IMR-90 (cell line): ENCODE results near the gene NAA15. TPM values are rescaled to one million over a fixed set of nuclear protein-coding genes. Genes with fewer than 3 reads are reported as not detected.

Experiments used
- ATAC-seq: fragments of 200-7000 bp; cut with Tn5 transposase; 2 replicates; pipeline ENCODE4 v1.9.1; 2020; ENCODE audit warnings: low read depth, mild to moderate bottlenecking, moderate library complexity
- BruUV-seq: library from RNA; stranded (reverse); fragments of 400-500 nt; replicated peaks from 2 replicates; lab custom pipeline; 2021; lab: Mats Ljungman, UMichigan
- CTCF ChIA-PET: fragments of 300-600 bp; formaldehyde crosslinking; extraction: SDS; loops from one replicate; lab custom pipeline; 2021; ENCODE audit warnings: antibody characterized with exemption; lab: Yijun Ruan, JAX
- POLR2A ChIA-PET: fragments of 300-600 bp; sonication (Branson Sonifier 250); formaldehyde crosslinking; loops from one replicate; lab custom pipeline; 2022; ENCODE audit warnings: antibody characterized with exemption; ENCODE audit not compliant: unreplicated experiment; lab: Charles Lee
- DNase-seq: peaks from one replicate; pipeline ENCODE4 v3.0.0; 2013
- H2AFZ ChIP-seq: replicated peaks from 2 replicates; pipeline ENCODE3; 2013; ENCODE audit warnings: low read length, mild to moderate bottlenecking; ENCODE audit not compliant: poor library complexity
- H2AK5ac ChIP-seq: 2 replicates; pipeline ENCODE4 v1.6.1; 2013; ENCODE audit warnings: low read depth, low read length, inconsistent platforms
- H2AK9ac ChIP-seq: replicated peaks from 2 replicates; pipeline ENCODE3; 2013; ENCODE audit warnings: mild to moderate bottlenecking, low read depth, low read length, moderate library complexity; ENCODE audit not compliant: poor library complexity
- H2BK120ac ChIP-seq: 2 replicates; pipeline ENCODE4 v1.6.1; 2013; ENCODE audit warnings: low read depth, low read length, inconsistent platforms
- H2BK15ac ChIP-seq: 3 replicates; pipeline ENCODE4 v1.6.1; 2013; ENCODE audit warnings: low read depth, low read length, inconsistent platforms
- H2BK20ac ChIP-seq: 2 replicates; pipeline ENCODE4 v1.6.1; 2013; ENCODE audit warnings: low read depth, mild to moderate bottlenecking, inconsistent platforms, low read length, moderate library complexity
- H2BK5ac ChIP-seq: 2 replicates; pipeline ENCODE4 v1.6.1; 2013; ENCODE audit warnings: mild to moderate bottlenecking, low read depth, low read length, inconsistent platforms; ENCODE audit not compliant: poor library complexity, severe bottlenecking
- H3K14ac ChIP-seq: replicated peaks from 2 replicates; pipeline ENCODE4 v1.6.1; 2013; ENCODE audit warnings: low read depth, low read length, inconsistent platforms
- H3K18ac ChIP-seq: 2 replicates; pipeline ENCODE4 v1.6.1; 2013; ENCODE audit warnings: low read depth, low read length, control low read depth
- H3K23ac ChIP-seq: 2 replicates; pipeline ENCODE4 v1.6.1; 2013; ENCODE audit warnings: low read depth, low read length, inconsistent platforms
- H3K27ac ChIP-seq: 2 replicates; pipeline ENCODE4 v1.5.1; 2013; ENCODE audit warnings: mild to moderate bottlenecking, control low read depth, low read length; ENCODE audit not compliant: insufficient read depth
- H3K27me3 ChIP-seq: 2 replicates; pipeline ENCODE4 v1.6.1; 2013; ENCODE audit warnings: low read length; ENCODE audit not compliant: control insufficient read depth, insufficient read depth
- H3K36me3 ChIP-seq: 2 replicates; pipeline ENCODE4 v1.6.1; 2013; ENCODE audit warnings: low read length, mixed read lengths; ENCODE audit not compliant: control insufficient read depth, insufficient read depth
- H3K4ac ChIP-seq: 2 replicates; pipeline ENCODE4 v1.6.1; 2013; ENCODE audit warnings: low read depth, low read length, inconsistent platforms
- H3K4me1 ChIP-seq: 2 replicates; pipeline ENCODE4 v1.6.1; 2013; ENCODE audit warnings: low read length, mixed read lengths; ENCODE audit not compliant: control insufficient read depth, insufficient read depth
- H3K4me2 ChIP-seq: 2 replicates; pipeline ENCODE4 v1.6.1; 2013; ENCODE audit warnings: low read depth, mild to moderate bottlenecking, control low read depth, low read length, moderate library complexity
- H3K4me3 ChIP-seq: 2 replicates; pipeline ENCODE4 v1.5.1; 2013; ENCODE audit warnings: low read depth, mild to moderate bottlenecking, control low read depth, low read length, moderate library complexity; ENCODE audit not compliant: insufficient read depth
- H3K56ac ChIP-seq: 2 replicates; pipeline ENCODE4 v1.6.1; 2013; ENCODE audit warnings: low read length, inconsistent platforms; ENCODE audit not compliant: insufficient read depth; ENCODE audit errors: extremely low read depth
- H3K79me1 ChIP-seq, 2 experiments: 2 replicates each; pipeline ENCODE4 v1.6.1; 2013; ENCODE audit warnings: low read length in 2 of 2, inconsistent platforms in 1 of 2, low read depth in 1 of 2
- H3K9ac ChIP-seq: 2 replicates; pipeline ENCODE4 v1.6.1; 2013; ENCODE audit warnings: low read depth, low read length, control low read depth
- H3K9me1 ChIP-seq: 2 replicates; pipeline ENCODE4 v1.6.1; 2013; ENCODE audit warnings: low read length, inconsistent platforms; ENCODE audit not compliant: insufficient read depth
- H3K9me3 ChIP-seq: 2 replicates; pipeline ENCODE4 v1.6.1; 2013; ENCODE audit warnings: low read length; ENCODE audit not compliant: control insufficient read depth, insufficient read depth
- H4K20me1 ChIP-seq: 2 replicates; pipeline ENCODE4 v1.6.1; 2013; ENCODE audit warnings: low read length, inconsistent platforms; ENCODE audit not compliant: insufficient read depth
- H4K5ac ChIP-seq: 2 replicates; pipeline ENCODE4 v1.6.1; 2013; ENCODE audit warnings: mild to moderate bottlenecking, low read depth, low read length, control low read depth
- H4K8ac ChIP-seq, 2 experiments: 2 replicates each; pipeline ENCODE4 v1.6.1; 2013; ENCODE audit warnings: low read depth in 2 of 2, low read length in 2 of 2, control low read depth in 1 of 2, inconsistent platforms in 1 of 2
- H4K91ac ChIP-seq: 2 replicates; pipeline ENCODE4 v1.6.1; 2013; ENCODE audit warnings: low read depth, low read length, inconsistent platforms; ENCODE audit not compliant: insufficient read depth
- CEBPB ChIP-seq: IDR thresholded peaks from 2 replicates; pipeline ENCODE4 v1.6.1; 2012; ENCODE audit warnings: low read depth, low read length, improper control_type of control experiment
- FOS ChIP-seq: fragments of 150-350 bp; IDR thresholded peaks from 2 replicates; pipeline ENCODE4 v1.6.1; 2016; ENCODE audit warnings: low read depth, low read length
- MAFK ChIP-seq: IDR thresholded peaks from 2 replicates; pipeline ENCODE4 v1.6.1; 2012; ENCODE audit warnings: low read depth, low read length, improper control_type of control experiment
- MAZ ChIP-seq: IDR thresholded peaks from 2 replicates; pipeline ENCODE4 v1.6.1; 2012; ENCODE audit warnings: low read depth, mild to moderate bottlenecking, low read length, improper control_type of control experiment, moderate library complexity, borderline replicate concordance
- MXI1 ChIP-seq: IDR thresholded peaks from 2 replicates; pipeline ENCODE4 v1.6.1; 2012; ENCODE audit warnings: low read depth, mild to moderate bottlenecking, low read length, moderate library complexity, borderline replicate concordance
- NFE2L2 ChIP-seq: fragments of 150-350 bp; IDR thresholded peaks from 2 replicates; pipeline ENCODE4 v1.6.1; 2016; ENCODE audit warnings: low read depth, mild to moderate bottlenecking, low read length
- RAD21 ChIP-seq: IDR thresholded peaks from 2 replicates; pipeline ENCODE4 v1.6.1; 2012; ENCODE audit warnings: low read length, improper control_type of control experiment
- RCOR1 ChIP-seq: IDR thresholded peaks from 2 replicates; pipeline ENCODE4 v1.6.1; 2012; ENCODE audit warnings: mild to moderate bottlenecking, low read length, improper control_type of control experiment; ENCODE audit not compliant: insufficient replicate concordance
- RFX5 ChIP-seq: IDR thresholded peaks from 2 replicates; pipeline ENCODE4 v1.8.0; 2012; ENCODE audit warnings: low read depth, mild to moderate bottlenecking, low read length, moderate library complexity
- SMC3 ChIP-seq: fragments of 150-350 bp; IDR thresholded peaks from 2 replicates; pipeline ENCODE4 v1.6.1; 2016; ENCODE audit warnings: low read depth, mild to moderate bottlenecking, antibody characterized with exemption, low read length, moderate library complexity
- WGBS, 2 experiments: methylation state at CpG; one replicate each; pipeline versions ENCODE4 v1.1.5 to v1.1.7; 2013; ENCODE audit warnings: missing lambda C conversion rate in 2 of 2; ENCODE audit not compliant: insufficient read length in 1 of 2; ENCODE audit errors: extremely low coverage in 2 of 2; 5-methylcytosine and 5-hydroxymethylcytosine counted together
- dilution Hi-C: fragments of 300-500 bp; cut with HindIII; formaldehyde crosslinking; loops from one replicate; pipeline ENCODE4 v1.14.3; 2018; ENCODE audit warnings: low sequenced_read_pairs; ENCODE audit not compliant: unreplicated experiment
- in situ Hi-C: fragments of 300-500 bp; cut with MboI; formaldehyde crosslinking; loops from 3 replicates; pipeline ENCODE4 v1.14.3; 2019; ENCODE audit warnings: low sequenced_read_pairs, inconsistent platforms, mixed read lengths
- intact Hi-C: fragments of 100-400 bp; cut with micrococcal nuclease; formaldehyde crosslinking; loops from 2 replicates; pipeline ENCODE4 v1.10.0; 2022
- polyA plus RNA-seq, 3 experiments: library from polyadenylated mRNA; depleted of rRNA; stranded (reverse); fragments of >200 nt; gene quantifications; 2 replicates each; pipeline ENCODE4 v1.2.3, GENCODE V29; 2012; ENCODE audit warnings: low replicate concordance in 1 of 3
- total RNA-seq: library from RNA; depleted of rRNA; stranded (reverse); fragments of >200 nt; gene quantifications from 2 replicates; pipeline ENCODE4 v1.2.3, GENCODE V29; 2012
- TF ChIP-seq, protein P1 (sequence below): fragments of 150-350 bp; IDR thresholded peaks from 2 replicates; pipeline ENCODE4 v1.6.1; 2017; ENCODE audit warnings: mild to moderate bottlenecking, antibody characterized with exemption, low read length, low read depth

The NAA15 gene
- total and polyA plus RNA-seq, 2 of the 4 experiments (the other 2 are of a cell fraction) = 11.0 to 43.4 TPM

DNA sequence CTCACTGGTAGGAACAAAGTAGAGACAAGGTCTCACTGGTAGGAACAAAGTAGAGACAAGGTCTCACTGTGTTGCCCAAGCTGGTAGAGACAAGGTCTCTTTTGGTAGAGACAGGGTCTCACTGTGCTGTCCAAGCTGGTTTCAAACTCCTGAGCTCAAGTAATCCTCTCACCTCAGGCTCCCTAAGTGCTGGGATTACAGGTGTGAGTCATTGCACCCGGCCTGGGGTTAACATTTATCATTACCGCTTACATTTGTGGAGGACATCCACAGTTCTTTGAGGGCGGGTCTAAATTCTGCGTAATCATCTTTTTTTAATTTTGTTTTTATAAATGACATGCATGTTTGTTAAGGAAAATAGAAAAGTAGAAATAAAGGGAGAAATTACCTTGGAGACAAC lies 164.6 kb downstream of the NAA15 start:
- no peak overlapping the region for H2BK5ac ChIP-seq
- H2AFZ ChIP-seq = no peak overlapping the region
- ChIA-PET POLR2A (no interaction called here), CTCF (interaction anchor here (0.6 to 1.3 kb wide), 2 partner anchors 9 to 416 kb away, joined by 3 to 6 read pairs; no protein-coding TSS in a partner anchor)
- no peaks in the 10 kb centered on the region; the same call in 1 of the 2 replicates for H3K4me1 ChIP-seq
- H4K20me1 ChIP-seq = peaks cover 26% of the 10 kb centered on the region; the same call in 1 of the 2 replicates
- H2BK20ac ChIP-seq = no peak overlapping the region
- H3K18ac ChIP-seq = no peak overlapping the region
- H3K36me3 ChIP-seq = no peaks in the 10 kb centered on the region; the same call in 1 of the 2 replicates
- ATAC-seq (no peak), DNase-seq (no peak)
- no peak overlapping the region for H2AK5ac ChIP-seq
- H3K23ac ChIP-seq = no peak overlapping the region
- no peak overlapping the region for H4K5ac ChIP-seq
- no peak overlapping the region for H3K9ac ChIP-seq
- no peak overlapping the region for H3K56ac ChIP-seq
- H3K9me1 ChIP-seq = peaks cover 4% of the 10 kb centered on the region; the same call in 1 of the 2 replicates
- BruUV-seq = no TSS peak
- TF ChIP-seq FOS (no peak), MAZ (no peak), MXI1 (no peak), NFE2L2 (no peak), MAFK (no peak), RAD21 (no peak), SMC3 (no peak), CEBPB (no peak), RCOR1 (no peak), RFX5 (no peak)
- TF ChIP-seq, protein P1, sequence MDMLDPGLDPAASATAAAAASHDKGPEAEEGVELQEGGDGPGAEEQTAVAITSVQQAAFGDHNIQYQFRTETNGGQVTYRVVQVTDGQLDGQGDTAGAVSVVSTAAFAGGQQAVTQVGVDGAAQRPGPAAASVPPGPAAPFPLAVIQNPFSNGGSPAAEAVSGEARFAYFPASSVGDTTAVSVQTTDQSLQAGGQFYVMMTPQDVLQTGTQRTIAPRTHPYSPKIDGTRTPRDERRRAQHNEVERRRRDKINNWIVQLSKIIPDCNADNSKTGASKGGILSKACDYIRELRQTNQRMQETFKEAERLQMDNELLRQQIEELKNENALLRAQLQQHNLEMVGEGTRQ = no peak
- no CpG with 5 or more reads among the region's 4 CpGs for WGBS, 2 experiments
- no peak overlapping the region for H3K4me2 ChIP-seq
- in situ Hi-C loops = no loop called here
- no peak overlapping the region for H2BK120ac ChIP-seq
- peaks cover 19 to 47% of the 10 kb centered on the region in 2 experiments for H3K79me1 ChIP-seq
- intact Hi-C loops = no loop called here
- no peak overlapping the region for H3K27ac ChIP-seq
- no peak overlapping the region for H3K4me3 ChIP-seq
- H4K8ac ChIP-seq = no peak overlapping the region
- no peak overlapping the region for H3K14ac ChIP-seq
- no peaks in the 10 kb centered on the region for H3K27me3 ChIP-seq
- H2AK9ac ChIP-seq = no peak overlapping the region
- H3K4ac ChIP-seq = no peak overlapping the region
- peaks cover 6% of the 10 kb centered on the region for H3K9me3 ChIP-seq
- H2BK15ac ChIP-seq = no peak overlapping the region
- dilution Hi-C loops = no loop called here
- H4K91ac ChIP-seq = no peak overlapping the region
